HS-5 (cell line): ENCODE results near the gene RNU1-1.
"Not testable (repeated sequence)": the region's sequence is repeated elsewhere in the genome, so short reads cannot be mapped to it uniquely, and the experiment has no call there.

Experiments used
- DNase-seq: peaks from one replicate; pipeline ENCODE4 v3.0.0-alpha.2; 2012; ENCODE audit warnings: low read depth

Gene RNU1-1

DNA sequence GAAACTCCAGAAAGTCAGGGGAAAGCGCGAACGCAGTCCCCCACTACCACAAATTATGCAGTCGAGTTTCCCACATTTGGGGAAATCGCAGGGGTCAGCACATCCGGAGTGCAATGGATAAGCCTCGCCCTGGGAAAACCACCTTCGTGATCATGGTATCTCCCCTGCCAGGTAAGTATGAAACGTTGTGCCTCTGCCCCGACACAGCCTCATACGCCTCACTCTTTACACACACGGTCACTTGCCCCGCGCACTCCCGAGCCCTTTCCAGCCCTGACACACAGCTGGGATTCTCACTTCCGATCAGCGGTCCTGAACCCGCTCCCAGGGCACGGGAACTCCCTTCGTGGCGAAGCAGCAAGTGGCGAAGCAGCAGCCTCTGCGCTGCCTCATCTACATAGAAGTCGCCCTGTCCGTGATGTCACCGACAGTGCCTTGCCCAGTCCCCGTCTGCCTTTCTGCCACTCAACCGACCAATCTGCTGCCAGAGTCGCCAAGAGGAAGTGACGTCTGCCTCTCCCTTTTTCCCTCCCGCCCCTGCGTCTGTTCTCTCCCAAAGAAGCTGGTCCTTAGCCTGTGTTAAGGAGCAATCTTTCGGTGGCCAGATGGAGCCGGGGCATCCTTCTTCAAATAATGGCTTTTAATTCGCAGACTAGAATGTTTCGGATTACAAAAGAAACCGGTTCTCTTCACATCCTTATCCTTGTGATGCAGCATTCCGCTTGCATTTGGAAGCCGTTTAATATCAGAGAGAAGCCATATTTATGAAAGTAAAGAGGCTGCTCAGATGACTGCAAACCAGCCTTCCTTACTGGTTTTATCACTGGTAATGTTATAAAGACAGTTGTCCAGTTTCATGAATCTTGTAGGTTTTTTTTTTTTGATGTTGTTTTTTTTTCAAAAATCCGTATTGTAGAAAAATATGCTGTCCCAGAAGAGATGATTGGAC, at the start of gene RNU1-1:
Gene RNU1-1, minus strand, starts transcription at position 179 of the 949 bp plus-strand sequence.
- DNase-seq, result peak; percentile 57

DNA sequence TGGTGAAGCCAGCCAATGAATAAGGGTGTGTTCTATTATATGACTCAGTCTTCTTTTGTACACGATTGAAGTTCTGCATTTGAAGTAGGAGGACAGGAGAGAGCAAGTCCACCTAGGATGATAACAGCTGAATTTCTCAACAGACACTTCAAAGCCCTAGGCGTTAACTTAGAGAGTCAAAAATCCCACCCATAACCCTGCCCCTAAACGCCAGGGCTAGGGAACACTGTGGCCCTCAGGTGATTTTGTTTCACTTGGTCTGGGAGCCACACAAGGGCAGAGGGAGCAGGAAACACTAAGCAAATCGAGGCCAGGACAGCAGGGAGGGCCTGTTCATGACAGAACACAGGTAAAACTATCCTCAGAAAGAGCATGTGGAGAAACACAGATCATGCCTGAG, 47.0 kb upstream of the RNU1-1 start:
- not testable (repeated sequence) for DNase-seq

DNA sequence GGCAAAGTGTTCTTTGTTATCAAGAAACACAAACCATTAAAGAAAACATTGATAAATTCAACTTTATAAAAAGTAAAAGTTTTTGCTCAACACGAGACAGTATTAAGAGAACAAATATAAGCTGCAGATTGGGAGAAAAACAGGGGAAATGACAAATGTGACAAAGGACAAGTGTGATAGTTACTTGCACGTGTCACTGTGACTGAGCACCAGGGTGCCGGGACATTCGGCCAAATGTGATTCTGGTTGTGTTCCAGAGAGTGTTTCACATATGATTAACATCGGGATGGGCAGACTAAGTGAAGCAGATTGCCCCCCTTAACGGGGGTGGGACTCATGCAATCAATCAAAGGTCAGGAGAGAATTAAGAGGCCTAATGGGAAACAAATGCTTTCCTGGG, 46.4 kb upstream of the RNU1-1 start:
- DNase-seq, result not testable (repeated sequence)

DNA sequence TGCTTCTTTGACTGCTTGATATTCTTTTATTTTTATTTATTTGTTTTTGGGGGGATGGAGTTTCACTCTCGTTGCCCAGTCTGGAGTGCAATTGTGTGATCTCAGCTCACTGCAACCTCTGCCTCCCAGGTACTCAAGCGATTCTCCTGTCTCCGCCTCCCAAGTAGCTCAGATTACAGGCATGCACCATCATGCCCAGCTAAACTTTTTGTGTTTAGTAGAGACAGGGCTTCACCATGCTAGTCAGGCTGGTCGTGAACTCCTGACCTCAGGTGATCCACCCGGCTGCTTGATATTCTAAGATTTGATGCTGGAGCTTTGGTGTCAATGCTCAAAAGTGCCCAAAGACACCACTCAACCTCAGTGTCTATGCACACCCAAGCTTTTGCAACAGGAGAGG, 45.6 kb upstream of the RNU1-1 start:
- DNase-seq, result not testable (repeated sequence)

DNA sequence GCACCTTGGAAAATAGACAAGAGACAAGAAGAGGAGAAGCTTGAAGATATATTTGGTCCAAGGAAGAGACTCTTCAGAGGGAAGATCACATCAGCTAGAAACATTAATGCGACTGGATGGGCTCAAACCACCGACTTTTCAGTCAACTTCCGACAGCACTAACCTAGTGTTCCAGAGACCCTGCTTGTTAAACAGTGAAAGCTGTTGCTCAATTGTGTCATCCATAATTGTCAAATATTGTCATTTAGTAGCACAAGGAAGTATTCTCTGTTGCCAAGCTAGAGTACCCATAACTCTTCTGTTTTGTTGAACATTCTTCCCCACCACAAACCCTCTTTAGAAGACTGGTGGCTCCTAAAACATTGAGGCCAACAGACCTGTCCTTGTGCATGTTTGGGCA, 42.9 kb upstream of the RNU1-1 start:
- not testable (repeated sequence) for DNase-seq

DNA sequence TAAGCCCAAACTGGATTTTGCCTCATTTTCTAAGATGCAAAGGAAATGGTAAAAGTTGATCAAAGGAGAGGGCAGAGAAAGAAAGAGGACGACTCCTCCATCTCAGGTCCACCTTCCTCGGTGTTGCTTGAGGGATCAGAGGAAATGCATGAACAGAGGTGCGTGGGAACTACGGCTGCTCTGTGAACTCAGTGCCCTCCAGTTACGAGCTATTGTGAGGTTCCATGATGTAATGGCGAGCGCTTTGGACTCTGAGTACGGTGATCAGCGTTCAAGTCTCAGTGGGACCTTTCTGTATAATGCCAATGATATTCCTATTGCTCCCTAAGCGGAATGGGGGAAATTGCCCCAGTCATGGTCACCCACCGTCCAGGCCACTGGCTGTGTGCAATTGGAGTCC, 39.2 kb upstream of the RNU1-1 start:
- not testable (repeated sequence) for DNase-seq

DNA sequence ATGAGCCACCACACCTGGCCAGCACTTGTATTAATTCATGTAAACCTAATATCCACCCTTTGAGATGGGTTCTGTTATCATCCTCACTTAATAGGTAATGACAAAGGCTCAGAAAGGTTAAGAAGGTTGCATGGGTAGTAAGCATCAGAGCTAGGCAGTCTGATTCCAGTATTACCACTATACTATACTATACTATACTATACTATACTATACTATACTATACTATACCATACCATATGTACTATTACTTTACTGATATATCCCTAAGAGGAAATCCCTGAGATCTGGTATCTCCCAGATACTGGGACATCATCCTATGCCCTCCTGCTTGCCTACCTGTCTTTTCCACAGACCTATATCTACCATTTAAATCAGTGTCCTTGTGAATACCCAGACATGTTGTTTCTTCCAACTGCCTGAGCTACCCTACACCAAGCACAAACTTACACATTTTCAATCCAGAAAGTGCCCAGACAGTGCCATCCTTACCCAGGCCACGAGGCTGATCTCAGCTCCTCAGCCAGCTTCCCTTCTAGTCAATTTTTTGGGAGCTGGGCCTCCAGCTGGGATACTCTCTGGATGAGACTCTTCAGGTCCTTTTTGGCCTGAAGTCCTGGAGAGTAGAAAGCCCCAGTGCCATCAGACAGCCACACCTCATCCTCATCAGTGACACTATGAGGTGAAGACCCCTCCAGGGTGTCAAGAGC, 36.3 kb upstream of the RNU1-1 start:
- DNase-seq, result not testable (repeated sequence)

DNA sequence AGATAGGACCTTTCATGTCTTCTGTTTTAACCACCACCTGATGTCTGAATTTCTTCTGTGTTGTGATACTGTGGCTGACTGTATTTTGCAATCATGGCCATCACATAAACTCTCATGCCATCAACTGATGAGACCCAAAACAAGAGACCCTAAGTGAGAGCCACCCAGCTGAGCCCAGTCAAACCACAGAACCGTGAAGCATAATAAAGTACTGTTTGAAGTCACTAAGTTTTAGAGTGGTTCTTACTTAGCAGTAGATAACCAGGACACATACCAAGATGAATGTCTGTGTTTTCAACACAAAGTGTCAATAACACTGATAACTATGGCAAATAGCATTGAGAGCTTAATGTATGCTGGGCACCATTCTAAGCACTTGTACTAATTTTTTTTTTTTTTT, 35.5 kb upstream of the RNU1-1 start:
- not testable (repeated sequence) for DNase-seq

DNA sequence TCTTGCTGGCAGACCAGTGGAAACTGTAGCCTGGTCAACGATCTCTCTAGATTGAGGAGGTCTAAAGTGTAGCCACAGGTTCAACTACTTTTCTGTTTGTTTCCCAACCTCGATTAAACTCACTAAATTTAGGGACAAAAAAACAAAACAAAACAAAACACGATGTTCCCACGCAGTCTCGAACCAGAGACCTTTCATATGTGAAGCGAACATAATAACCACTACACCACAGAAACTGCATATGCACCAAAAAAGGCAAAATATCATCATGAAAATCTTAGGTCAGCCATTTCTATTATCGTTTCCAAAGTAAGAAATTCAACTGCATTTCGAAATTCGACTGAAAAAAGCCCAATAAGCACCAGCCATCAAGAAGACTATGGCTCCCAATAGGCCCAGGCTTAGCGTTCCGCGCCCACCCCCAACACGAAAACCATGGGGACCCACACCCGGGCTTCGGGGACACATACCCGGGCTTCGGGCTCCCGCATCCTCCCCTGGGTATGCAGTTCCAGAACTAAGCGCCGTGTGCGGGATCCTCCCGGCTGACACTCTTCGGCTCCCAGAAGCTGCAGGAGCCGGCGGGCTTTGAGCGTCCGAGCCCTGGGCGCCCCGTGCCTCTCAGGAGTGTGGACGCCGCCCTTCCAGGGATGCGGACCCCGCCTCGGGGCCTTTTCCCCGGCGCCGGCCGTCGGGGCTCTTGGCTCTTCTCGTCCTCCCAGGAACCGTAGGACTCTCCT, 33.6 kb upstream of the RNU1-1 start:
- not testable (repeated sequence) for DNase-seq

DNA sequence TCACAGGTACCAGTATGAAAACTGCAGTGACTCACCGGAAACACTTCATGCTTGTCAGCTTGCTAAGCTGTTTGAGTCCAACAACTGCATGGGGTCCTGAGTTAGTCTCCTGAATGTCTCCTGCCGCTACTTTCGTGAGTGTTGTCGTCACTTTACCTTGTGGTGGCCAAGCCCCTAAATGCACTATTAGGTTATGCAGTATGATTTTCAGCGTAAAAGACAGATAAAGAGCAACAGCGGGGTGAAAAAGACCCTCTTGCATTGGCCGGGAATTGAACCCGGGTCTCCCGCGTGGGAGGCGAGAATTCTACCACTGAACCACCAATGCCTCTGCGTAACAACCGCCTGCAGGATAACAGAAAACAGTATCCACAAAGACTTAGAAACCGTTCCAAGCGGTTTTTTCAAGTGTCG, 31.6 kb upstream of the RNU1-1 start:
- DNase-seq, result peak; percentile 29

DNA sequence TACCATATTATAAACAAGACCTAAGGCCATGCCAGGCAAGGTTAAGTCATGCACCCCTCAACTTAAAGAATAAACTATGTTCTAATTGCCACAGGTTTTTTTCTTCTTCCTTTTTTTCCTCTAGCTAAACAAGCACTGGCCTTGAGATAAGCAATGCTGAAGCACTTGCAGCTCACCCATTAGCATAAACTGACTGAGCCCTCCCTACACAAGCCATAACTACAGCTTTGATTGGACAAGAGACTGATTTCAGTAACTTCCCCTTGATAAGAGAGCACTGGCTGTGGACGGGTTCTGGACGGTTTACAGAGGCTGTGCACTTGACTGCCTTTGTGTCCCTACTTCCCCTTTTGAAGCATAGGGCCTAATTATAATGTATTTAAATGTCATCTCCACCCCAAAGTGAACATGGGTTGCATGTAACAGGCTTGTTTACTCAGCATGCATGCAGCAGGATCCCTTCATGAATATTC, 26.4 kb upstream of the RNU1-1 start:
- not testable (repeated sequence) for DNase-seq

DNA sequence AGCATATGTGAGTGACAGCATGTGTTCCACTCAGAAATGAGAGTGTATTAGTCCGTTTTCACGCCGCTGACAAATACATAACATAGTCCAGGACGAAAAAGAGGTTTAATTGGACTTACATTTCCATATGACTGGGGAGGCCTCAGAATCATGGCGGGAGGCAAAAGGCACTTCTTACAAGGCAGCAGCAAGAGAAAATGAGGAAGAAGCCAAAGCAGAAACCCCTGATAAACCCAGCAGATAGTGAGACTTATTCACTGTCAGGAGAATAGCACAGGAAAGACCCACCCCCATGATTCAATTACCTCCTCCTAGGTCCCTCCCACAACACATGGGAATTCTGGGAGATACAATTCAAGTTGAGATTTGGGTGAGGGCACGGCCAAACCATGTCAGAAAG, 23.4 kb upstream of the RNU1-1 start:
- not testable (repeated sequence) for DNase-seq

DNA sequence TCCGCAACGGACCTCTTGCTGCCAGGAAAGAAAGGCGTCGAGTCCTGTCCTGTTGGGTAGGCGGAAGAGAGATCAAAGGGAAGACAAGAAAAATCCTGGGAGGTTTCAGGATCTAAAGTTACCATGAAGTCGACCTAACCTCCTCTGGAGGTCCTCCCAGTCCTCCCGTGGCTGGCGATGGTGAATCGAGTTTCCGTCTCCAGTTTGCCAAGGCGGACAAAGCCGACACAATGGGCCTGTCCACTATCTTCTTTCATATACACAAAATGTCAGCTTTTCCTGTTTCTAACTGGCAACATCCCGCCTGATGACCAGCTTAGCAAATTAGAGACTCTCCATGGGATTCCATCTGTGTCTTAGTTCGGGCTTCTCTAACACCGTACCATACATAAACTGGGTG, 22.7 kb upstream of the RNU1-1 start:
- DNase-seq, result not testable (repeated sequence)

DNA sequence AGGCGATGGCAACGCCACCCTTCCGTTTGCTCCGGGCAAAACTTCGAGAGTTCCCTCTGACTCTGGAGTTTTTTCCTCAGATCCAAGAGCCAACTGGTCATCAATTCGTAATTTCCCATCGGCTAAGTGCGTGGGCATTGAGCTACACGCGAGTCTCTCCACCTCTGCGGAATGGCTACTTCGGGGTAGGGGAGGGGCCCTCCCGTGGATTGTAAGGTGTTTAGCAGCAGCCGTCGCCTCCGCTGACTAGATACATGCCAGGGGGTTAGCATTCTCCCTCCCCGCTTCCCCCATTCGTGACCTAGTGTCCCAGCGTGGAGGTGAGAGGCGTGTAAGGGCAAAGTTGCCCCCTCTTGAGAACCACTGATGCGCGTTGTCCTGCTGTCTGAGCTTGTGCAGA, 21.8 kb upstream of the RNU1-1 start:
- DNase-seq, result not testable (repeated sequence)

DNA sequence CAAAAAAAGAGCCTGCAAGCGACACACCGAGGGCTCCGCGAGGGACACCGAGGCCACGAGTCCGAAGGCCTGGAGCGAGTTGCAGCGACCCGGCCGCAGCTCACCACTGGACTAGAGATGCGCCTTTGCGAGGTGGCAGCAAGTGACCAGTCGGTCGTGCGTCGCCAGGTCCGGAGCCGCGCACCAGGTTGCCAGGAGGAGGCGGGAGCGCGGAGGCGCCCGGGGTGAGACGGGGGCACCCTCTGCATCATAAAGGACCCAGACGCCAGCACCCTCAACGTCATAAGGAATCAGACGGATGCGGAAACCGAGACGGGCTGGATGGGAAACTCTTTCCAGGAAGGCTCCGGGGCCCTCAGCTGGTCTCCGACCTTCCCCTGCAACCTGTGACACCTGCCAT, 21.4 kb upstream of the RNU1-1 start:
- not testable (repeated sequence) for DNase-seq

DNA sequence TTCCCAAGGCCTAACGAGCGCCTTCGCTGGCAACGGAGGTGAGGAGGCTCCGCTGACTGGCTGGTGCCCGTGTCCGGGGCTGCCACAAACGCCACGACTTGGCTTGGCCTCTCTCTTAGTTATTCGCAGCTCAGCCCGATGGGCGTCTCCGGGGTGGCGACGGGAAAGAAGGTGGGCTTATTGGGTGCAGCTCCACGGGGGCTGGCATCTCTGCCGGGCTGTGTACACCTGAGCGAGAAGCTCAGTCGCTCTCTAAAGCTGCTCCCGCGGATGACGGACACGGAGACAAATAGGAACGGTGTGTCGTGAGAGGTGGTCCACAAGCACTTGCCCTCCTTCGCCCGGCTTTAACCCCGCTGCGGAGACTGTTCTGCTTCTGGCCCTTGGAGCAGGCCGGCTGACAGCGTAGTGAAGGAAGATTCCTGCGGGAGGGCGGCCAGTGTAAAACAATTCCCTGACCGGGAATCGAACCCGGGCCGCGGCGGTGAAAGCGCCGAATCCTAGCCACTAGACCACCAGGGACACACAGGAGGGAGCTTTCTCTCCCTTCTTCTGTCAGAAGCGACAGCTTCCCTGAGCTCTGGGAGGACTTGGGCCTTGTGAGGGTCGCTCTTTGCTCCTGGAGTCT, 20.9 kb upstream of the RNU1-1 start:
- DNase-seq, result peak; percentile 16

DNA sequence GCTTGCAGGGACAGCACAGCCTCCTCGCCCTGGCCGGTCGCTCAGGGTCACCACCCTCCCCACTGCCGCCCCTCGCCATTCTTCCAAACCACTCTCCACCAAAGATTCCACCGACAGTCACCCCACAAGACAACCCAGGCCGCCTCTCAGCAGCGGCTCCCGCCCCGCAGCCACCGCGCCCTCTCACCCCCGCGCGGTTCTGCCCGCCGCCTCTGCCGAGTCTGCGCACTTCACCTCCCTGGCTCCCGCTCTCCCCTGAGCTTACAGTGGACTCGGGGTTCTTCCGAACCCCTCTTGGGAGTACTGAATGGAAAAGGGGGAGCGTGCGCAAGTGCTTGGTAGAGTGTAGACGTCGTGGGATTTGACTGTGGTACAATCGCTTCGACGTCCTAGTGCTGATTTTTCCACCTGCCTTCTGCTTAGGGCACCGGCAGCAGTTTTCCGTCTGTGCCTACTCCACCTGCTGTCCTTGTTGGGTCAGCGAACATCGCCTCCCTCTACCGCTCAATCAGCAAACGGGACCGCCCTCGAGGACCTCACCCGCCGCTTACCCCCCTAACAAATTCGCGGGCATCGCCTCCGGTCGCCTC, 20.2 kb upstream of the RNU1-1 start:
- not testable (repeated sequence) for DNase-seq

DNA sequence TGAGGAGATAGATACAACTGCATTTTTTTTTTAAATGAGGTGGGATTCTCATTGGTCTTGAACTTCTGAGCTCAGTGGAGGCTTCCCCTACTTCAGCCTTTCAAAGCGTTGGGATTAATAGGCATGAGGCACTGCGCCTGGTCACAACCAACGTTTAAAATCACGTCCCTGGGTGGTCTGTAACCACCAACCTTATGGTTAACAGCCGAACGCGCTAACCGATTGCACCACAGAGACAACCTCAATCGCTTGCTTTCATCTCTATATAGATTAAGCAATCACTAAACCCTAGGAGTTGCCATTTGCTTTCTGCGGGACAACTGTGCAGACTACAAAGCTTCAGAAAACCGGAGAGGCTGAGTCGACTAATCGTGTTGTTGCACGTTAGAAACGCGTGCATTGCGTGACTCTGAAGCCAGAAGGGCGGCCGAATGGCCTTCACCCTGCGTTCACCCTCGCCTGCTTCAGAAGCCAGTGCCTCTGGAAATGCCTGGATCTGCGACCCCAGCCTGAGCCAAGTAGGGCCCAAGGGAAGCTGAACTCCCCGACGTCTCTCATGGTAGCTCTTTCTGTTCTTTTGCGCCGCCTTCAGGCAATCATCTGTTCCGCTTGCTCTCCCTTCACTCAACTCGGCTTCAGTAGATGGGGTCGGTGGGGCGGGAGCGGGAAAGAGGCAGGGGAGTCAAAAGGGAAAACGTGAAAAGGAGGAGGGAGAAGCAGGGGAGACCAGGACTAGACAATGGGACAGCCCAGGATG, 18.3 kb upstream of the RNU1-1 start:
- not testable (repeated sequence) for DNase-seq

DNA sequence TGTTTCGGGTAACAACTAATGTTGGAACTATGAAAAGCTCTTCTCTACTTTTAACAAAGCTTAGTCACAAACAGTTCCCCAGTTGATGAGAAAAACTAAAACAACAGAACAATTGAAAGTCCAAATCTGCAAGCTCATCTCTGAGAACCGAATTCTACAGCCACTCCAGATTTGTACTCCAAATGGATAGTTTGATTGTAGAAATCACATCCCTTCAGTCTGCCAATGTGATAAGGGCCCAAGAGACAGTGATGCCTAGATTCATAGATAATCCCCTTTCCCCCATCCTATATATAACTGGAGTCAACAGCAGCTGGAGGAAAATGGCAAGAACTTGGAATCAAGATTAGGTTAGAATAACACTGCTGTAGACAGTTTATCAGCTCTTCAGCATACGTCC, 14.3 kb upstream of the RNU1-1 start:
- DNase-seq, result not testable (repeated sequence)

DNA sequence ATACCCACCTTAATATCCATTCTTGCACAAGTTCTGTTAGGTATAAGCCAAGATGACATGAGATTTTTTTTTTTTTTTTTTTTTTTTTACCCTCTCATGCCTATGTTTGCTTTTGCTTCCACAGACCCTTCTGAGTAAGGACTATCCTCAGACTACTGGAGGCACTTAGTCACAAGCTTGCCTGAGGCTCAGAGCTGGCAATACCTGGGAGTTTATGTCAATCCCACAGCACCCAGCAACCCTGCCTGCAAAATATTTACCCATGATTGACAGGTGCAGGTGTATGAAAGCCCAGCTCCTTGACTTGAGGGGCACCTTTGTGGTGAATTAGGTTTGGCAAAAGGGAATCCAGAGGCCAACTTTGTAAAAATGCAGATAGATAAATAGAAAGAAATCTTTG, 11.7 kb upstream of the RNU1-1 start:
- DNase-seq, result not testable (repeated sequence)
